ENCODE measurements around the gene IPO5. TPM values are rescaled to one million over a fixed set of nuclear protein-coding genes. Genes with fewer than 3 reads are reported as not detected.
A peak's percentile ranks its signal among the peaks of the same experiment; 100 is the strongest.

Gene IPO5
- 10 to 100 TPM; 36.0 to 52.3 (median 45.2) TPM for total RNA-seq
- long read RNA-seq, partial matches to known transcripts, result 1 of 3 reads
- long read RNA-seq, other reads (novel, unspliced or antisense), result 0 of 3 reads

DNA sequence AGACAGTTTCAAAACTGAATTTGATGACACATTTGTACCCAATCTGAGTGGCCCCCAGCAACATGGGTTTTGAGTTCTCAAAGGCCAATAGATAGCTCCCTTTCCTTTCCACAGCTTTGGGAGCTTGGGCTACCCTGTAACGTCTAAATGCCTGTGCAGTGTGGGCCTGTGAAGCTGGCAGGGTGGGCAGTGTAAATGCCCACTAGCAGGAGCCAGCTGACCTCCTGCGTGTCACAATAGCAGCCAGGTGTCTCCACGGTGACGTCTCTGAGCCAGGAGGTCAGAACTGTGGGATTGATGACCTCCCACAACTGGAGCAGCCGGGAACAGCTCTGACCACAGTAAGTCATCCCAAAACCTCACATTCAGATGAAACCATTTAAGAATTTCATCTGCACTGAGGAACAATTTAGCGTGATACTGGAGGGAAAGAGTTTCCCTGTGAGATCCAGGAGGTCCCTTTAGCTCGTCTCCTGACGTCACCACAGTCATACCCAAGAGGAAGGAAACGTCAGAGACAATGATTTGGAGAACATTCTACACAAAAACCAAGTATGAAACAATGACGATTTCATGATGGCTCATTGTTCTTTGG is at the start of gene IPO5:
Gene IPO5 (plus strand): TSS at position 300 of the 595 bp plus-strand sequence. CDS start 23,022 bp downstream, outside the sequence.
- Histone ChIP-seq H3K27ac (no peak within 1 kb of the TSS), H3K27me3 (no peaks in the 10 kb centered on the region), H3K4me1 (no peaks in the 10 kb centered on the region), H3K36me3 (no peaks in the 10 kb centered on the region), H3K4me3 (no peak within 1 kb of the TSS), H3K9me3 (no peaks in the 10 kb centered on the region)
- intact Hi-C loops (cut with DNase I), result no loop called here
- 62% methylated on average over 9 of the region's 10 CpGs for WGBS (ENCODE audit: insufficient coverage, low coverage, low lambda C conversion rate, missing lambda C conversion rate)
- DNase-seq (no peak), ATAC-seq (no peak)
- TF ChIP-seq CTCF (IDR thresholded peaks at IDR 0.05) (no peak), POLR2A (IDR thresholded peaks at IDR 0.05) (no peak)

- Histone ChIP-seq H3K9me3 (no peaks in the 10 kb centered on the region), H3K27me3 (no peaks in the 10 kb centered on the region), H3K36me3 (no peaks in the 10 kb centered on the region), H3K4me3 (no peak overlapping the region), H3K4me1 (no peaks in the 10 kb centered on the region), H3K27ac (no peak overlapping the region)
- TF ChIP-seq POLR2A (IDR thresholded peaks at IDR 0.05) (no peak), CTCF (IDR thresholded peaks at IDR 0.05) (no peak)
- WGBS (ENCODE audit: insufficient coverage, low coverage, low lambda C conversion rate, missing lambda C conversion rate), result 75% methylated on average over 2 of the region's 2 CpGs
- intact Hi-C loops (cut with DNase I), result no loop called here
- ATAC-seq, result no peak
- no peak for DNase-seq
Observed at GRCh38 chr13:97904059-97904458, 49.4 kb upstream of the IPO5 start.

DNA sequence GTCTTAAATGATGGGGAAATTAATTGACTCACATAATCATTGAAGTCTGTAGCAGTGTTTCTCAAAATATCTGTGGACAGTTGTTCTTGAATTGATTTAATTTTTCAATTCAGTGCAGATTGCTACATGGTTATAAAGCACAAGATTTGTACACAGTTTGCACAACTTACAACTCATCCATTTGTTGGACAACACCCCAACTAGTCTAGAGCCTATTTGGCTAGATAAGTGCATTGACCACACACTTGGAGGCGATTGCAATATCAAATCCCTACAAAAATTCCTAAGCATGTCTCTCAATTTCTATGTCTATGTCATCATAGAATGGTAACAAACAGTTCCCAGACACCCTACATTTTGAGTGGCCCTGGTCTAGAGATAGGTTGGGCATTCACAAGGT is 48.0 kb upstream of the IPO5 start:
- TF ChIP-seq CTCF (IDR thresholded peaks at IDR 0.05) (no peak), POLR2A (IDR thresholded peaks at IDR 0.05) (no peak)
- no peaks in the 10 kb centered on the region for H3K9me3 ChIP-seq
- DNase-seq, result no peak
- WGBS (ENCODE audit: insufficient coverage, low coverage, low lambda C conversion rate, missing lambda C conversion rate), result 25% methylated on average over 1 of the region's 1 CpG
- intact Hi-C loops (cut with DNase I), result no loop called here
- no peaks in the 10 kb centered on the region for H3K4me1 ChIP-seq
- H3K4me3 ChIP-seq, result no peak overlapping the region
- no peaks in the 10 kb centered on the region for H3K27me3 ChIP-seq
- no peaks in the 10 kb centered on the region for H3K36me3 ChIP-seq
- H3K27ac ChIP-seq, result no peak overlapping the region
- no peak for ATAC-seq

GRCh38 chr13:97911311-97912138 is 42.0 kb upstream of the IPO5 start:
- H3K4me1 ChIP-seq, result no peaks in the 10 kb centered on the region
- intact Hi-C loops (cut with DNase I), result no loop called here
- peak; percentile 17 to 53 (median 31) for TF ChIP-seq CTCF (IDR thresholded peaks at IDR 0.05)
- TF ChIP-seq POLR2A (IDR thresholded peaks at IDR 0.05), result no peak
- ATAC-seq (peak; percentile 26 to 61 (median 55)), DNase-seq (no peak)
- H3K4me3 ChIP-seq, result no peak overlapping the region
- WGBS (ENCODE audit: insufficient coverage, low coverage, low lambda C conversion rate, missing lambda C conversion rate), result 42% methylated on average over 7 of the region's 7 CpGs
- no peak overlapping the region for H3K27ac ChIP-seq
- H3K27me3 ChIP-seq, result no peaks in the 10 kb centered on the region
- no peaks in the 10 kb centered on the region for H3K36me3 ChIP-seq
- H3K9me3 ChIP-seq, result no peaks in the 10 kb centered on the region
